AML-193 (cell line): ENCODE measurements around the gene COL8A1.

Experiments
- DNase-seq, 2 experiments: peaks; one replicate each; lab custom pipeline; 2025; lab: John Stamatoyannopoulos, UW

Gene COL8A1

GRCh38 chr3:99843590-99844258 is 205.3 kb downstream of the COL8A1 start:
- no peak for DNase-seq

DNA sequence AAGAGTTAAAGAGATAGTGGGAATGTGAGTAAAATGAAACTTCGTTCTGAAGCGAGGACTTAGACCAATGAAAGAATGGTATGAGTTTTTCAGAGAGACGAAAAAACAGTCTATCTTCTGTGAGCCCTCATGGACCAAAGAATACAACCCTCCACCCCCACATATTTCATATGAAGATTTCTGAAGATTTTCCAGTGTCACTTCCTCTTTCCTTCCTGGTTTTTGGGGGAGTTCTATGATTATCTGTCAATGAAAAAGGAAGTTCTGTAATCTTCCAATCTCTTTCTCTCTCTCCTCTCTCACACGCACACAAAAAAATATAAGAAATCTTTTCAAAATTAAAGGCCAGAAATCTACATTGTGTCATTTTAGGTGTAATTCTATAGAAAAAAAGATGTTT is 206.9 kb downstream of the COL8A1 start:
- peak; percentile 37 to 55 for DNase-seq

- DNase-seq: no peak
Measured at GRCh38 chr3:99845999-99846398, 207.6 kb downstream of the COL8A1 start.

DNA sequence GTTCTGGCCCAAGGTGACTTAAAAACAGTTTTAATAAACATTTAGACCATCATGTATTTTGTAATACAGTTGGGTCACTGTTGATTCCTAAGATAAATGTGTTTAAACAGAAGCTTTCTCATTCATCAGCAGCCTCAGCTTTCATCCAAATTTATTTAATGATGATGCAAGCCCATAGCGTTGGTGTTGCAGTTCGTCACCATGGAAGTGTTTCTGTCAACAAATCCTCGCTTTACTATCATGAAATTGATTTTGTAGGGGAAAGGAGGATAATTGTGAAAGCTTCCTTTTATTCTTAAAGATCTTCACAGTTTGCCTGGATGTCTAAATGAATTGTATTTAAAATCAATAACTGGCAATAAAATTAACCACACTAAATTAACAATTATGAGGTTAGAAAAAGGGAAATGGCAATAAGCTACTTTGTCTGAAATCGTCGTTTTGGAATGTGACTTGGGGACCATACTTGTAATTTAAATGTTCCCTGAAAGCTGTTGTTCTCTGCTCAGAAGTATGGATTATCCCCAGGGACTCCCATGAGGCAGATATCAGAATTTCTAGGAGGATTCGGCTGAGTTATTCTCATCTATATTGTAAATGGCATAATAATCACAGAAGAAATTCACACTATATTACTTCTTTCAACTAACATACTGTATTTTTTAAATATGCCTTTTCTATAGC is 208.2 kb downstream of the COL8A1 start:
- DNase-seq: no peak

- no peak for DNase-seq
Measured at GRCh38 chr3:99848433-99848832, 210.0 kb downstream of the COL8A1 start.
